Neural cell (in vitro differentiated cells): Measurements from ENCODE around the gene E2F3.

Source experiments
- EP300 ChIP-seq: fragments of 450-650 bp; conservative IDR thresholded peaks from 2 replicates; pipeline ENCODE4 v1.6.1; 2014; ENCODE audit warnings: antibody characterized with exemption, mild to moderate bottlenecking, moderate library complexity; ENCODE audit not compliant: poor library complexity, severe bottlenecking
- EZH2 ChIP-seq: fragments of 200-600, 300-800 bp; shearing (Covaris generic), sonication (generic); IDR thresholded peaks from 2 replicates; pipeline ENCODE4 v1.6.1; 2014; ENCODE audit warnings: antibody characterized with exemption, low read length, borderline replicate concordance, mild to moderate bottlenecking; ENCODE audit not compliant: insufficient read depth, poor library complexity, severe bottlenecking
- MXI1 ChIP-seq: fragments of 450-650 bp; conservative IDR thresholded peaks from 2 replicates; pipeline ENCODE4 v1.6.1; 2014; ENCODE audit warnings: antibody characterized with exemption, mild to moderate bottlenecking; ENCODE audit not compliant: poor library complexity, severe bottlenecking
- POLR2AphosphoS5 ChIP-seq: IDR thresholded peaks from 2 replicates; pipeline ENCODE4 v1.6.1; 2012
- RAD21 ChIP-seq: fragments of 450-650 bp; conservative IDR thresholded peaks from 2 replicates; pipeline ENCODE4 v1.6.1; 2014; ENCODE audit warnings: antibody characterized with exemption, mild to moderate bottlenecking, moderate library complexity
- SMC3 ChIP-seq: fragments of 450-650 bp; conservative IDR thresholded peaks from 2 replicates; pipeline ENCODE4 v1.6.1; 2014; ENCODE audit warnings: antibody characterized with exemption, mild to moderate bottlenecking, moderate library complexity; ENCODE audit not compliant: poor library complexity
- TAF1 ChIP-seq: IDR thresholded peaks from 2 replicates; pipeline ENCODE4 v1.6.1; 2012; ENCODE audit warnings: low read depth
- TF ChIP-seq, protein P1 (sequence below): fragments of 450-650 bp; IDR thresholded peaks from 2 replicates; pipeline ENCODE4 v1.5.1; 2014; ENCODE audit warnings: antibody characterized with exemption, mild to moderate bottlenecking, moderate library complexity; ENCODE audit not compliant: poor library complexity, severe bottlenecking
- TF ChIP-seq, protein P2 (sequence below): IDR thresholded peaks from 2 replicates; pipeline ENCODE4 v1.6.1; 2012; ENCODE audit warnings: borderline replicate concordance

DNA sequence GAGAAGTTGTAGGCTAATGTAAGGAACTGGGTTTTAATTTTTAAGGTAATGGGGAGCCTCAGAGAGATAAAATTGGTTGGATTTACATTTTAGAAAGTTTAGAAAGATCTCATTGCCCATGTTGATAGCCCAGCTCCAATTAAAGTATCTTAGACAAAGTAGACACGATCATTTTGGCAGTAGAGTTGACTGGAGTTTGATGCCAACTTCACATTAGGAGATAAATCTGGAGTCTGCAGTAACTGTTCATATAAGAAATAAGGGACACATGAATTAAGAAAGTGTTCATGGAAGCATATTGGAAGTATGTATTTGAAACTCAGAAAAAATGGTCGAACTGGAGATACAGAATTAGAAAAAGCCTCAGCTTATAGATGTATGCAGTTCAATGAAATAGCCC is 12.6 kb upstream of the E2F3 start:
- TF ChIP-seq POLR2AphosphoS5 = no peak
- TF ChIP-seq, protein P1, sequence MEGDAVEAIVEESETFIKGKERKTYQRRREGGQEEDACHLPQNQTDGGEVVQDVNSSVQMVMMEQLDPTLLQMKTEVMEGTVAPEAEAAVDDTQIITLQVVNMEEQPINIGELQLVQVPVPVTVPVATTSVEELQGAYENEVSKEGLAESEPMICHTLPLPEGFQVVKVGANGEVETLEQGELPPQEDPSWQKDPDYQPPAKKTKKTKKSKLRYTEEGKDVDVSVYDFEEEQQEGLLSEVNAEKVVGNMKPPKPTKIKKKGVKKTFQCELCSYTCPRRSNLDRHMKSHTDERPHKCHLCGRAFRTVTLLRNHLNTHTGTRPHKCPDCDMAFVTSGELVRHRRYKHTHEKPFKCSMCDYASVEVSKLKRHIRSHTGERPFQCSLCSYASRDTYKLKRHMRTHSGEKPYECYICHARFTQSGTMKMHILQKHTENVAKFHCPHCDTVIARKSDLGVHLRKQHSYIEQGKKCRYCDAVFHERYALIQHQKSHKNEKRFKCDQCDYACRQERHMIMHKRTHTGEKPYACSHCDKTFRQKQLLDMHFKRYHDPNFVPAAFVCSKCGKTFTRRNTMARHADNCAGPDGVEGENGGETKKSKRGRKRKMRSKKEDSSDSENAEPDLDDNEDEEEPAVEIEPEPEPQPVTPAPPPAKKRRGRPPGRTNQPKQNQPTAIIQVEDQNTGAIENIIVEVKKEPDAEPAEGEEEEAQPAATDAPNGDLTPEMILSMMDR = no peak
- TF ChIP-seq, protein P2, sequence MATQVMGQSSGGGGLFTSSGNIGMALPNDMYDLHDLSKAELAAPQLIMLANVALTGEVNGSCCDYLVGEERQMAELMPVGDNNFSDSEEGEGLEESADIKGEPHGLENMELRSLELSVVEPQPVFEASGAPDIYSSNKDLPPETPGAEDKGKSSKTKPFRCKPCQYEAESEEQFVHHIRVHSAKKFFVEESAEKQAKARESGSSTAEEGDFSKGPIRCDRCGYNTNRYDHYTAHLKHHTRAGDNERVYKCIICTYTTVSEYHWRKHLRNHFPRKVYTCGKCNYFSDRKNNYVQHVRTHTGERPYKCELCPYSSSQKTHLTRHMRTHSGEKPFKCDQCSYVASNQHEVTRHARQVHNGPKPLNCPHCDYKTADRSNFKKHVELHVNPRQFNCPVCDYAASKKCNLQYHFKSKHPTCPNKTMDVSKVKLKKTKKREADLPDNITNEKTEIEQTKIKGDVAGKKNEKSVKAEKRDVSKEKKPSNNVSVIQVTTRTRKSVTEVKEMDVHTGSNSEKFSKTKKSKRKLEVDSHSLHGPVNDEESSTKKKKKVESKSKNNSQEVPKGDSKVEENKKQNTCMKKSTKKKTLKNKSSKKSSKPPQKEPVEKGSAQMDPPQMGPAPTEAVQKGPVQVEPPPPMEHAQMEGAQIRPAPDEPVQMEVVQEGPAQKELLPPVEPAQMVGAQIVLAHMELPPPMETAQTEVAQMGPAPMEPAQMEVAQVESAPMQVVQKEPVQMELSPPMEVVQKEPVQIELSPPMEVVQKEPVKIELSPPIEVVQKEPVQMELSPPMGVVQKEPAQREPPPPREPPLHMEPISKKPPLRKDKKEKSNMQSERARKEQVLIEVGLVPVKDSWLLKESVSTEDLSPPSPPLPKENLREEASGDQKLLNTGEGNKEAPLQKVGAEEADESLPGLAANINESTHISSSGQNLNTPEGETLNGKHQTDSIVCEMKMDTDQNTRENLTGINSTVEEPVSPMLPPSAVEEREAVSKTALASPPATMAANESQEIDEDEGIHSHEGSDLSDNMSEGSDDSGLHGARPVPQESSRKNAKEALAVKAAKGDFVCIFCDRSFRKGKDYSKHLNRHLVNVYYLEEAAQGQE = no peak
- TF ChIP-seq EZH2 = no peak
- no peak for TF ChIP-seq TAF1
- TF ChIP-seq RAD21 = no peak
- TF ChIP-seq EP300 = no peak
- no peak for TF ChIP-seq SMC3
- TF ChIP-seq MXI1 = no peak
